Lower leg skin (tissue), 4 donors: ENCODE results near the gene MRPL53. TPM values are rescaled to one million over a fixed set of nuclear protein-coding genes. Genes with fewer than 3 reads are reported as not detected.
"Not testable (repeated sequence)": the region's sequence is repeated elsewhere in the genome, so short reads cannot be mapped to it uniquely, and the experiment has no call there.

ENCODE experiments used
- DNase-seq, 2 donors: peaks; one replicate each; pipeline ENCODE4 v3.0.0-alpha.2; 2019; ENCODE audit warnings: low spot score in 2 of 2
- H3K4me3 ChIP-seq: fragments of 200-600 bp; sonication (generic); 2 replicates; pipeline ENCODE4 v1.5.1; 2017; ENCODE audit warnings: mild to moderate bottlenecking, low read depth; ENCODE audit not compliant: poor library complexity, severe bottlenecking
- CTCF ChIP-seq, 3 donors: fragments of 450-650 bp; IDR thresholded peaks; one replicate each; pipeline ENCODE4 v1.5.1; 2016; ENCODE audit warnings: antibody characterized with exemption in 3 of 3, mild to moderate bottlenecking in 3 of 3, moderate library complexity in 2 of 3
- POLR2A ChIP-seq, 2 donors: fragments of 450-650 bp; IDR thresholded peaks; one replicate each; pipeline ENCODE4 v1.6.1; 2016 to 2017; ENCODE audit warnings: antibody characterized with exemption in 2 of 2, mild to moderate bottlenecking in 1 of 2, moderate library complexity in 1 of 2
- WGBS, 2 donors: methylation state at CpG; one replicate each; pipeline ENCODE4 v1.1.5; 2018; 5-methylcytosine and 5-hydroxymethylcytosine counted together
- intact Hi-C: fragments of 100-400 bp; cut with DNase I; formaldehyde crosslinking; loops from one replicate; pipeline ENCODE4 v1.15.0; 2023; ENCODE audit warnings: low total_unique reads
- total RNA-seq, 4 donors: library from RNA; depleted of rRNA; stranded (reverse); fragments of >200 nt; gene quantifications; one replicate each; pipeline ENCODE4 v1.1.0, GENCODE V29; 2016

MRPL53 gene
- total RNA-seq, 4 donors from 2014 or later = 24.9 to 70.0 (median 29.5) TPM

- H3K4me3 ChIP-seq = no peak overlapping the region
- 87 to 88% methylated on average over 22 to 27 of the region's 27 CpGs for WGBS, 2 donors
- no peak for TF ChIP-seq CTCF (IDR thresholded peaks at IDR 0.05)
- intact Hi-C loops = no loop called here
- no peak for DNase-seq
Observed at GRCh38 chr2:74461187-74462053, 11.1 kb downstream of the MRPL53 start.

- intact Hi-C loops, DNase-seq, H3K4me3 ChIP-seq: not testable (repeated sequence)
- WGBS, 2 donors = 63% methylated on average over 10 of the region's 10 CpGs
Observed at GRCh38 chr2:74460187-74460586, 12.3 kb downstream of the MRPL53 start.

GRCh38 chr2:74459503-74460118, 12.9 kb downstream of the MRPL53 start:
- intact Hi-C loops, DNase-seq, H3K4me3 ChIP-seq: not testable (repeated sequence)
- 78% methylated on average over 13 of the region's 13 CpGs for WGBS, 2 donors

- DNase-seq = no peak
- WGBS, 2 donors = 2% methylated on average over 8 to 10 of the region's 10 CpGs
- TF ChIP-seq CTCF (IDR thresholded peaks at IDR 0.05) = no peak
- H3K4me3 ChIP-seq = peak overlapping the region; percentile 30
- intact Hi-C loops = no loop called here
Observed at GRCh38 chr2:74458938-74459363, 13.5 kb downstream of the MRPL53 start.

GRCh38 chr2:74458132-74458937, 14.1 kb downstream of the MRPL53 start, which contains the start of gene WBP1:
TSS of gene WBP1 (plus strand) at chr2:74458438. CDS start at chr2:74458603, 165 bp downstream.
- DNase-seq = peak; percentile 100
- H3K4me3 ChIP-seq = peak within 1 kb of the TSS; percentile 54
- WGBS, 2 donors = 1% methylated on average over 28 to 33 of the region's 38 CpGs
- intact Hi-C loops = no loop called here
- no peak for TF ChIP-seq POLR2A (IDR thresholded peaks at IDR 0.05)
- TF ChIP-seq CTCF (IDR thresholded peaks at IDR 0.05) = no peak

- 0 to 1% methylated on average over 22 to 33 of the region's 46 CpGs for WGBS, 2 donors
Observed at GRCh38 chr2:74457549-74458131, 14.8 kb downstream of the MRPL53 start.

More at GRCh38 chr2:74457549-74458131, 14.8 kb downstream of the MRPL53 start:
- peak overlapping the region; percentile 54 for H3K4me3 ChIP-seq
- TF ChIP-seq CTCF (IDR thresholded peaks at IDR 0.05) = no peak
- intact Hi-C loops = no loop called here
- peak; percentile 57 to 95 for DNase-seq
